ENCODE data around the gene PCNX2.

DNA sequence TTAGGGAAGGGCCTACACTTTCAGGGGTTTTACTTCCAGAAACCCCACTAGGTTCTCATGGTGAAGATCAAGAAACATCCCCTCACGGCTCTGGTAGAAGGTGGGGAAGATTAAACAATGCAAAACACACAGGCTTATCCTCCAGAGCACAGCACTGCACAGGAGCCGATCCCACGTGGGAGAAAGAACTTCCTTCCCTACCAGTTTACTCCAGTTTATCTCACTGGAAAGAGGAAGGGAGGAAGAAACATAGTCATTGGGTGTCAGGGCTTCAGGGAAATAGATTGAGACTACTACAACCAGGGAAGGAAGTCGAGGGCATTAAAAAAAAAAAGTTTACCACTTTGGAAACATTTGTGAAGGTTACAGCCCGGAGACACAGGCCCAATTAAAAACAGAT, 180.7 kb downstream of the PCNX2 start:
- TF ChIP-seq, protein P1, sequence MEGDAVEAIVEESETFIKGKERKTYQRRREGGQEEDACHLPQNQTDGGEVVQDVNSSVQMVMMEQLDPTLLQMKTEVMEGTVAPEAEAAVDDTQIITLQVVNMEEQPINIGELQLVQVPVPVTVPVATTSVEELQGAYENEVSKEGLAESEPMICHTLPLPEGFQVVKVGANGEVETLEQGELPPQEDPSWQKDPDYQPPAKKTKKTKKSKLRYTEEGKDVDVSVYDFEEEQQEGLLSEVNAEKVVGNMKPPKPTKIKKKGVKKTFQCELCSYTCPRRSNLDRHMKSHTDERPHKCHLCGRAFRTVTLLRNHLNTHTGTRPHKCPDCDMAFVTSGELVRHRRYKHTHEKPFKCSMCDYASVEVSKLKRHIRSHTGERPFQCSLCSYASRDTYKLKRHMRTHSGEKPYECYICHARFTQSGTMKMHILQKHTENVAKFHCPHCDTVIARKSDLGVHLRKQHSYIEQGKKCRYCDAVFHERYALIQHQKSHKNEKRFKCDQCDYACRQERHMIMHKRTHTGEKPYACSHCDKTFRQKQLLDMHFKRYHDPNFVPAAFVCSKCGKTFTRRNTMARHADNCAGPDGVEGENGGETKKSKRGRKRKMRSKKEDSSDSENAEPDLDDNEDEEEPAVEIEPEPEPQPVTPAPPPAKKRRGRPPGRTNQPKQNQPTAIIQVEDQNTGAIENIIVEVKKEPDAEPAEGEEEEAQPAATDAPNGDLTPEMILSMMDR (conservative IDR thresholded peaks at IDR 0.05 in 1 of 2, IDR thresholded peaks at IDR 0.05 in 1 of 2; ENCODE audit: low read depth in 1 of 2, low read length in 2 of 2) = no peak
- TF ChIP-seq EZH2 (IDR thresholded peaks at IDR 0.05; ENCODE audit: low read length, missing control alignments) = no peak
